GM12875 (cell line): Measurements from ENCODE around the gene SRSF4.

Source experiments
- H3K4me3 ChIP-seq: one replicate; pipeline ENCODE4 v1.5.1; 2011; ENCODE audit warnings: low read depth, low read length, control low read depth
- CTCF ChIP-seq: IDR thresholded peaks from 2 replicates; pipeline ENCODE4 v1.5.1; 2011; ENCODE audit warnings: low read depth, mild to moderate bottlenecking, control low read depth, inconsistent platforms, low read length, moderate library complexity, borderline replicate concordance; ENCODE audit not compliant: insufficient read depth

SRSF4 gene

DNA sequence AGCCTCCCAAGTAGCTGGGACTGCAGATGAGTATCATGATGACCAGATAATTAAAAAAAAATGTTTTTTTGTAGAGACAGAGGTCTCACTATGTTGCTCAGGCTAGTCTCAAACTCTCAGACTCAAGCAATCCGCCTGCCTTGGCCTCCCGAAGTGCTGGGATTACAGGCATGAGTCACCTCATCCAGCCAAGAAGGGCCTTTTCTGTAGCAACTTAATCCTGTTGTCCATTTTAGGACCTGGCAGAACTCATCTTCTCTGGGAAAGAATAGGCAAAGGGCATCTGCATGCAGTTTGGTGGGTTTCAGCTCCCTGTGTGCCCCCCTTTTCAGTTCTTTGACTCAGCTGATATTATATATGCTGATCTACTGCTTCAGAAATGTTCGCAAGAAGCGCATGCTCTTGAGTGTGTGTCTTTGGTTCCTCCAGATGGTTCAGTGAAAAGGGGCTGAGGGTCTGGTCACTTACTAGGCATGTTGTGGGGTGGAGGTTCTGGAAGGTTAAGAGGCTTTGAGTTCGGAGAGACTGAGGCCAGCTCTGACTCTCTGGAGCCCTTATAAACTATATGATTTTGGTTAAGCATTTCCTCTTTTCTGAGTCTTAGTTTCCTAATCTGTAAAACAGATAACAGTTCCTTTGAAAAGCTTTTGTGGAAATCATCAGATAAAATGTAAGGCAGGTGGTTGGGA is 19.4 kb upstream of the SRSF4 start:
- H3K4me3 ChIP-seq: no peak overlapping the region
- no peak for TF ChIP-seq CTCF

DNA sequence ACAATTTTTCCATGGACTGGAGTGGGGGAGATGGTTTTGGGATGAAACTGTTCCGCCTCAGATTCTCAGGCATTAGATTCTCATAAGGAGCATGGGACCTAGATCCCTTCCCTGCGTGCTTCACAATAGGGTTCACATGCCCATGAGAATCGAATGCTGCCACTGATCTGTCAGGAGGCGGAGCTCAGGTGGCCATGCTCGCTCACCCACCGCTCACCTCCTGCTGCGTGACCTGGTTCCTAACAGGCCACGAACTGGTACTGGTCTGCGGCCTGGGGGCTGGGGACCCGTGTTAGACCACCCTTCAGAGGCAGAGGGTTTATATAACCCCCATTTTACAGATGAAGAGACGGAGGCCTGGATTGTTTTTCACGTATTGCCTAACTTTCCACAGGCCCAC is 16.3 kb upstream of the SRSF4 start:
- no peak for TF ChIP-seq CTCF

GRCh38 chr1:29197590-29197924 is 15.9 kb upstream of the SRSF4 start:
- H3K4me3 ChIP-seq: no peak overlapping the region
- peak; percentile 48; the same call in 1 of the 2 replicates for TF ChIP-seq CTCF

More for the DNA sequence above, 16.3 kb upstream of the SRSF4 start:
- H3K4me3 ChIP-seq: no peak overlapping the region

DNA sequence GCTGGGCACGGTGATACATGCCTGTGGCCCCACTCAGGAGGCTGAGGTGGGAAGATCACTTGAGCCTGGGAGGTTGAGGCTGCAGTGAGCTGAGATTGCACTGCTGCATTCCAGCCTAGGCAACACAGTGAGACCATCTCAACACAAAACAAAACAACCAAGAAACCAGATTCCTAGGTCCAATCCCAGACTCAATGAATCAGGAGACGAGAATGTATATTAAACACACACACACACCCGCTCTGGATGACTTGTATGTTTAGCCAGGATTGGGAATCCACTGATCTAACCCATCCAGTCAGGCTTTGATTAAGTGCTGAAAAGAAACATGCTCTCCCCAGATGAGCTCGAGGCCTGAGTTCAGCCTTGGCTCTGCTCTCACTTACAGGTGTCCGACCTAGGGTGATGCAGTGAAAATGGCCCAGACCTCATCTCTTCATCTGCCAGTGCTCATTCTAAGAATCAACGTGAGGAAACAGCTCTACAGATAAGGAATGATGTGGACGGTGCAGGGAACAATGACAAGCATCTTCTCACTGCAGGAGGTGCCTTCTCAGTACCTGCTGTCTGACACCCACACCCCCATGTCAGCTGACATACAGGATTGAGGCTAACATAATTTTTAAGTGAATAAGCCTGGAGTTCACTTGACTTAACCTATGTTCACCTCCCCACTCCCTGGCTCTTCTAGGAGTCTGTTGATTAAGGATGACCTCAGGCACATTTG is 15.3 kb upstream of the SRSF4 start:
- no peak overlapping the region for H3K4me3 ChIP-seq
- no peak for TF ChIP-seq CTCF

- TF ChIP-seq CTCF: no peak
- no peak overlapping the region for H3K4me3 ChIP-seq
These were observed 14.2 kb upstream of the SRSF4 start for GRCh38 chr1:29195881-29196291.

GRCh38 chr1:29193879-29194455 is 12.3 kb upstream of the SRSF4 start:
- H3K4me3 ChIP-seq: no peak overlapping the region
- TF ChIP-seq CTCF: no peak
